Measurements from ENCODE around the gene ABHD2. TPM values are rescaled to one million over a fixed set of nuclear protein-coding genes. Genes with fewer than 3 reads are reported as not detected.

The ABHD2 gene
- total RNA-seq, 4 donors from 2014 or later = 53.3 to 110 (median 68.6) TPM

DNA sequence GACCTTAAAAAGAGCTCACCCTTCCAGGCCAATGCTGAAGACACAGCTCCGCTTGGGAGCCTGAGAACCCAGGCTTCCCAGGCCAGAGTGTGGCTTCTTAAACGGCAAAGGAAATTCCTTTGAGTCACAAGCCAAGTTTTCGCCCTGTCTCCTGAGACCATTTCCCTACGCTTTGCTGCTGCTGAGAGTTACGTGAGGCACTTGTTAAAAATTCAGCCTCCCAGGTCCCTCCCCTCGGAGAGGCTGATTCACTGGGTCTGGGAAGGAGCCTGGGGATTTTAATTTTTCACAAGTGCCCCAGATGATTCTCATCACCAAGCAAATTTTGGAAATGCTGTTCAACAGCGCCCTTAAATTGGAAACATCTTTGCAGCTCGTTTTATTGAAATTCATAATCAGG, 107.6 kb downstream of the ABHD2 start:
- ATAC-seq (ENCODE audit: low FRiP score) (no peak), DNase-seq (ENCODE audit: low spot score) (no peak)
- TF ChIP-seq CTCF (IDR thresholded peaks at IDR 0.05) = no peak

DNA sequence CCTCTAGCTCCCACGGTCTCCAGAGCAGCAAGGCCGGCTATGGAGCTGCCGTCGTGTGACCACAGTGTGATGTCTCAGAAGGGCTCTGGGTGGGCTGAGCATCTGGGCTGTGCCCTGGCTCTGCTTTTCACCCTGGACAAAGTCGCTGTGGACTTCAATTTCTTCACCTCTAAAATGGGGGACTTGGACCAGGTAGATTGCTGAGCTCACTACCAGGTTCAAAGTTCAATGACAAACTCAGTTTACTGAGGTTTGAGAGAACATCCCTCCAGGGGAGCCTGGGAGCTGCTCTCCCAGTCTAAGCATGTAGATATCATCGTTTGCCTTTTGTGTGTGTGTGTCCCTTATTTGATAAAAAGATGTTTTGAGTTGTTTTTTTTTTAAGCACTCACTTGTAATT, 108.0 kb downstream of the ABHD2 start:
- ATAC-seq (ENCODE audit: low FRiP score) (no peak), DNase-seq (ENCODE audit: low spot score) (no peak)
- no peak for TF ChIP-seq CTCF (IDR thresholded peaks at IDR 0.05)

GRCh38 chr15:89196994-89197393, 108.7 kb downstream of the ABHD2 start:
- no peak for TF ChIP-seq CTCF (IDR thresholded peaks at IDR 0.05)
- ATAC-seq (ENCODE audit: low FRiP score) (no peak), DNase-seq (ENCODE audit: low spot score) (no peak)

DNA sequence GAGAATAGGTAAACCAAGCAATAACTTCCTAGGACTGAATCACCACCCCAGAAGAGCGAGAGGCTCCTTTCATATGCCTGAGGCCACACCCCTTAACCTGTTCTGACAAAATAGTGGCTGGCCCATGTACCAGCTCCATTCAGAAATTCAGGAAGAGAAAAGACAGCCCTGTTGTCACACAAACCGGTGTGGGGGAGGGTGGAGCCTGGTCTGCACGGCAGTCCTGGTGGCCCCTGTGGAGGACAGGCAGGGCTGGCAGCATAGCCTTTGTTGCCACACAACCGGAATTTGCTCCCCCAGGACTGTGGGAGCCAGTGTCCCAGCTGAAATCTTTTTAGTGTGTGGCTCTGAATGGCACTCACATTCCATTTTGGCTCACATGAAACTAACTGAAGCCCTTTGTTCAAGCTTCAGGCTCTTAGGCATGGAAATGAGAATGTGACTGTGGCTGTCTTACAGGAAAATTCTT, 109.3 kb downstream of the ABHD2 start:
- TF ChIP-seq CTCF (IDR thresholded peaks at IDR 0.05) = no peak
- DNase-seq (ENCODE audit: low spot score) (no peak), ATAC-seq (ENCODE audit: low FRiP score) (no peak)

DNA sequence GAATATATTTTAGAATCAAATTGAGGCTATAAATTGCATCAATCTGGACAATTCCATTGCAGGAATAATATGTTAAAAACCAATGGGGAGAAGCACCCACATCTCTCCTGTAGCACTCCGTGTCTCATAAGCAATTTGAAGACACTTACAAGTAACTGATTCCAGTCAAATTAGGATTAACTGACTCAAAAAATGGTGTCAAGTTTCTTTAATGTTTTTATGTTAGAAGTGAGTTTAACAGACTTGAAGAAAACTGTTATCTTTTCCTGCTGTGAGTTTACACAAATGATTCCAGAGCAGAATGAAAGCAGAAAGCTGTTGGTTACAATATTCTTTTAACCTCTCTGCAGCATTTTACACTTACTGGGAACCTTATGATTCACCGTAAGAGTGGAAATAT, 109.9 kb downstream of the ABHD2 start:
- TF ChIP-seq CTCF (IDR thresholded peaks at IDR 0.05) = no peak
- no peak for ATAC-seq (ENCODE audit: low FRiP score)
- no peak for DNase-seq (ENCODE audit: low spot score)

GRCh38 chr15:89198934-89199333, 110.7 kb downstream of the ABHD2 start:
- no peak for DNase-seq (ENCODE audit: low spot score)
- TF ChIP-seq CTCF (IDR thresholded peaks at IDR 0.05) = no peak
- no peak for ATAC-seq (ENCODE audit: low FRiP score)

DNA sequence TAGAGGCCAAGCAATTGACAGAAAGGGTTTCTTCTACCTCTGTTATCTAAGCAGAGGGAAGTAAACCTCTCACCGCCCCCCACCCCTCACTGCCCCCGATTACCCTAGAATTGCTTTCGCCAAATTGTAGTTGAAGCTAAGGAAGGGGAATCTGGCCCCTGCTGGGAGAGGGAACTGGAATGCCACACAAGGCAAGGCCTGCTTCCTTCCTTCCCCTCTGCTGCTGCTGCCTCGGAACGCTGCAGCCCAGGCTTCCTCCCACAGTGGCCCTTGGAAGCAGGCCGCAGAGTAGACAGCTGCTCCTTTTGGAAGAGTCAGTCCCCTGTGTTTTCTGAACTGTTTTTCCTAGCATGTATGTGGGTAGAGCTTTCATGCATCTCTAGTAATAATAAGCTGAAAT, 111.5 kb downstream of the ABHD2 start:
- no peak for ATAC-seq (ENCODE audit: low FRiP score)
- DNase-seq (ENCODE audit: low spot score) = no peak
- no peak for TF ChIP-seq CTCF (IDR thresholded peaks at IDR 0.05)

Measured in omental fat pad (tissue), 4 donors.